Measurements from ENCODE around the gene DAP3. TPM values are rescaled to one million over a fixed set of nuclear protein-coding genes. Genes with fewer than 3 reads are reported as not detected.
A peak's percentile ranks its signal among the peaks of the same experiment; 100 is the strongest.

Gene DAP3
- total and polyA plus RNA-seq, 11 donors: 79.0 to 170 (median 108) TPM

- TF ChIP-seq, protein P1, sequence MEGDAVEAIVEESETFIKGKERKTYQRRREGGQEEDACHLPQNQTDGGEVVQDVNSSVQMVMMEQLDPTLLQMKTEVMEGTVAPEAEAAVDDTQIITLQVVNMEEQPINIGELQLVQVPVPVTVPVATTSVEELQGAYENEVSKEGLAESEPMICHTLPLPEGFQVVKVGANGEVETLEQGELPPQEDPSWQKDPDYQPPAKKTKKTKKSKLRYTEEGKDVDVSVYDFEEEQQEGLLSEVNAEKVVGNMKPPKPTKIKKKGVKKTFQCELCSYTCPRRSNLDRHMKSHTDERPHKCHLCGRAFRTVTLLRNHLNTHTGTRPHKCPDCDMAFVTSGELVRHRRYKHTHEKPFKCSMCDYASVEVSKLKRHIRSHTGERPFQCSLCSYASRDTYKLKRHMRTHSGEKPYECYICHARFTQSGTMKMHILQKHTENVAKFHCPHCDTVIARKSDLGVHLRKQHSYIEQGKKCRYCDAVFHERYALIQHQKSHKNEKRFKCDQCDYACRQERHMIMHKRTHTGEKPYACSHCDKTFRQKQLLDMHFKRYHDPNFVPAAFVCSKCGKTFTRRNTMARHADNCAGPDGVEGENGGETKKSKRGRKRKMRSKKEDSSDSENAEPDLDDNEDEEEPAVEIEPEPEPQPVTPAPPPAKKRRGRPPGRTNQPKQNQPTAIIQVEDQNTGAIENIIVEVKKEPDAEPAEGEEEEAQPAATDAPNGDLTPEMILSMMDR (IDR thresholded peaks at IDR 0.05): no peak
- no peak for TF ChIP-seq POLR2A (IDR thresholded peaks at IDR 0.05)
- peak overlapping the region in 1 of 12 donors; percentile 50 for H3K27ac ChIP-seq
- peak in 2 of 4 donors; percentile 19 to 31 for ATAC-seq
Measured at GRCh38 chr1:155645648-155646047, 43.2 kb upstream of the DAP3 start.

GRCh38 chr1:155646307-155646706, 42.6 kb upstream of the DAP3 start:
- peak in 2 of 5 donors; percentile 26 to 38 for DNase-seq

More at GRCh38 chr1:155645648-155646047, 43.2 kb upstream of the DAP3 start:
- H3K4me3 ChIP-seq: no peak overlapping the region
- peak in 2 of 5 donors; percentile 10 to 35 for DNase-seq
- peaks cover 0 to 28% (median 5%) of the 10 kb centered on the region in 12 donors for H3K9me3 ChIP-seq
- H3K36me3 ChIP-seq: no peaks in the 10 kb centered on the region
- no peaks in the 10 kb centered on the region for H3K27me3 ChIP-seq
- WGBS, 4 donors: 65 to 83% (median 75%) methylated on average over 5 to 6 of the region's 6 CpGs
- peaks cover 0 to 32% (median 1%) of the 10 kb centered on the region in 12 donors for H3K4me1 ChIP-seq
- intact Hi-C loops (cut with DNase I): loop anchor here in 2 of 10 donors (10.0 kb wide), 1 partner anchor 51 kb away; no protein-coding TSS in a partner anchor

GRCh38 chr1:155648207-155649147, 40.4 kb upstream of the DAP3 start:
- Histone ChIP-seq H3K36me3 (no peaks in the 10 kb centered on the region), H3K9me3 (peaks cover 0 to 6% (median 0%) of the 10 kb centered on the region in 12 donors), H3K27ac (peak overlapping the region in 2 of 12 donors; percentile 31 to 53), H3K27me3 (no peaks in the 10 kb centered on the region), H3K4me1 (peaks cover 0 to 32% (median 1%) of the 10 kb centered on the region in 12 donors), H3K4me3 (peak overlapping the region in 3 of 12 donors; percentile 5 to 22 (median 18))
- TF ChIP-seq, protein P1 (IDR thresholded peaks at IDR 0.05): peak in 10 of 12 donors; percentile 10 to 52 (median 33)
- no peak for TF ChIP-seq POLR2A (IDR thresholded peaks at IDR 0.05)
- intact Hi-C loops (cut with DNase I): loop anchor here in 2 of 10 donors (10.0 kb wide), 1 partner anchor 54 kb away; no protein-coding TSS in a partner anchor
- WGBS, 4 donors: 60 to 68% (median 64%) methylated on average over 11 of the region's 11 CpGs
- ATAC-seq: peak; percentile 50 to 93 (median 84)
- DNase-seq: no peak

More at GRCh38 chr1:155646307-155646706, 42.6 kb upstream of the DAP3 start:
- TF ChIP-seq POLR2A (IDR thresholded peaks at IDR 0.05): no peak
- H3K27ac ChIP-seq: peak overlapping the region in 1 of 12 donors; percentile 6
- H3K9me3 ChIP-seq: peaks cover 0 to 28% (median 5%) of the 10 kb centered on the region in 12 donors
- H3K4me1 ChIP-seq: peaks cover 0 to 32% (median 1%) of the 10 kb centered on the region in 12 donors
- no peaks in the 10 kb centered on the region for H3K36me3 ChIP-seq
- ATAC-seq: peak in 2 of 4 donors; percentile 22 to 30
- H3K27me3 ChIP-seq: no peaks in the 10 kb centered on the region
- intact Hi-C loops (cut with DNase I): loop anchor here in 2 of 10 donors (10.0 kb wide), 1 partner anchor 52 kb away; no protein-coding TSS in a partner anchor
- WGBS, 4 donors: 73 to 83% (median 76%) methylated on average over 2 of the region's 2 CpGs
- H3K4me3 ChIP-seq: no peak overlapping the region

GRCh38 chr1:155649676-155650075, 39.2 kb upstream of the DAP3 start:
- H3K4me1 ChIP-seq: peaks cover 0 to 32% (median 1%) of the 10 kb centered on the region in 12 donors
- TF ChIP-seq POLR2A (IDR thresholded peaks at IDR 0.05): no peak
- TF ChIP-seq, protein P1 (IDR thresholded peaks at IDR 0.05): no peak
- DNase-seq (no peak), ATAC-seq (no peak)
- no peaks in the 10 kb centered on the region for H3K27me3 ChIP-seq
- H3K36me3 ChIP-seq: no peaks in the 10 kb centered on the region
- H3K27ac ChIP-seq: no peak overlapping the region
- H3K9me3 ChIP-seq: no peaks in the 10 kb centered on the region
- H3K4me3 ChIP-seq: no peak overlapping the region
- intact Hi-C loops (cut with DNase I): loop anchor here in 2 of 10 donors (10.0 kb wide), 1 partner anchor 55 kb away; no protein-coding TSS in a partner anchor
